ENCODE data around the gene ZNF865. TPM values are rescaled to one million over a fixed set of nuclear protein-coding genes. Genes with fewer than 3 reads are reported as not detected.

Gene ZNF865
- total RNA-seq, 4 donors from 2014 or later = 7.5 to 15.4 (median 10.2) TPM

DNA sequence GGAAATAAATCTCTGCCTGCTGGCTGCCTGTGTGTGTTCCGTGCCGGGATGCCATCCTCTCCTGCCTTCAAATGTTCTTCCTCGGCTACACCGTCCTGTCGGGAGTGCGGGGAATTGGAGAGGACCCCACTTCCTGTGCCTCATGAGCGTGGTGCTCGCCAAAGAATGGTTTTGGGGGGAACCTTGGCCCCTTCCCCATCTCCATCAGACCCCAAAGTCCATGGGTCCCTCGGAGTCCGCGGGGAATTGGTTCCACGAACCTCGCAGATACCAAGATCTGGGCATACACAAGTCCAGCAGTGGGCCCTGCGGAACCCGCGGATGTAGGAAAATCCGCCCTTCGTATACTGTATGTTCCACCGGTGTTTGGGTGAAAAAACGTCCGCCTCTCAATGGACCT is 2.3 kb upstream of the ZNF865 start:
- H3K4me1 ChIP-seq = peaks cover 32 to 71% (median 55%) of the 10 kb centered on the region in 4 donors
- no peaks in the 10 kb centered on the region for H3K27me3 ChIP-seq
- WGBS = 91% methylated on average over 21 of the region's 21 CpGs
- no peak overlapping the region for H3K4me3 ChIP-seq
- H3K36me3 ChIP-seq = peaks cover 0 to 15% (median 8%) of the 10 kb centered on the region in 4 donors
- no peak overlapping the region for H3K27ac ChIP-seq (replicated peaks in 1 of 4)
- intact Hi-C loops (cut with DNase I) = no loop called here
- no peaks in the 10 kb centered on the region for H3K9me3 ChIP-seq
- no peak for DNase-seq (ENCODE audit: extremely low spot score)
- no peak for TF ChIP-seq CTCF (IDR thresholded peaks at IDR 0.05)
- TF ChIP-seq POLR2A (IDR thresholded peaks at IDR 0.05; ENCODE audit: low read depth) = no peak
- TF ChIP-seq EP300 (IDR thresholded peaks at IDR 0.05) = no peak
- TF ChIP-seq POLR2AphosphoS5 (IDR thresholded peaks at IDR 0.05) = no peak

DNA sequence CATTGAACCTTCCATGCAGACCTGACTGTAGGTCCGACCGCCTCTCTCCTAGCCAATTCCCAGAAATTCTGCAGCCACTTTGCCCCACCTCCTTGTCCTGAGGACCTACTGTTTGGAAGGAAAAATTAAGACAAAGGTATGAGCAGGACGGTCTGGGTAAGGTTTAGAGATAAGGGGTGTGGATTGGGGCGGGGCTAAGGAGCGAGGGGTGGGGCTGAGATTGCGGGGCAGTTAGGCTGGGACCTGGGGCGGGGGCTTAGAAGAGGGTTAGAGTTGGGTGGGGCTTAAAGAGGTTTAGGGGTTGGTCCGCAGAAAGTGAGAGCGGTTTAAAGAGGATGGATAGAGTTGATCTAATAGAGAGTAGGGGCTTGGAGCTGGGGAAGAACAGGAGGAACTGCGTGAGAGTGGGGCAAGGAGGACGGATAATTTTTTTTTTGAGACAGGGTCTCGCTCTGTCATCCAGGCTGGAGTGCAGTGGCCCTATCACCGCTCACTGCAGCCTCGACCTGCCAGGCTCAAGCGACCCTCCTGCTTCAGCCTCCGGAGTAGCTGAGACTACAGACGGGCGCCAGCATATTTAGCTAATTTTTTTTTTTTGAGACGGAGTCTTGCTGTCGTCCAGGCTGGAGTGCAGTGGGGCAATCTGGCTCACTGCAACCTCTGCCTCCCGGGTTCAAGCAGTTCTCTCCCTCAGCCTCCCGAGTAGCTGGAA is 1.7 kb upstream of the ZNF865 start:
- TF ChIP-seq CTCF (IDR thresholded peaks at IDR 0.05) = no peak
- no peak for TF ChIP-seq POLR2A (IDR thresholded peaks at IDR 0.05; ENCODE audit: low read depth)
- no peak for TF ChIP-seq POLR2AphosphoS5 (IDR thresholded peaks at IDR 0.05)
- no peak for TF ChIP-seq EP300 (IDR thresholded peaks at IDR 0.05)
- H3K27ac ChIP-seq (replicated peaks in 1 of 4) = peak overlapping the region; percentile 89 to 99 (median 96)

DNA sequence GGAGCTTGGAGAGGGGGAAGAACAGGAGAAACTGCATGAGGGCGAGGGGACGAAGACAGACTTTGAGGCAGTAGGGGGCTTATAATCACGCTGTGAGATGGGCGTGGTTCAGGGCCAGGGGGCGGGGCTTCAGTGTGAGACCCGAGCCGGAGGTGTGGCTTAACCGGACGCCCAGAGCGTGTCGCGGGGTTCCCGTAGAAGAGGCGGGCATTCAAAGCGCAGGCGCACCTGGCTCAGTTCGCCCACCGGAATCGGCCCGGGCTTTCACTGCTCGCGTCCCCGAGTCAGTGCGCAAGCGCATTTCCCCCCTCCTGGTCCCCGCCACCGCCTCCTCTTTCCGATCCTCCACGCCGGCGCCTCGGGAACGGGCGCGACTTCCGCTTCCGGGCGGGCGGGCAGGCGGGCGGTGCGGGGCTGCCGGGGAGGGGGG is 225 bp upstream of the ZNF865 start:
- H3K36me3 ChIP-seq = peaks cover 0 to 28% (median 22%) of the 10 kb centered on the region in 4 donors
- H3K9me3 ChIP-seq = no peaks in the 10 kb centered on the region
- peak overlapping the region; percentile 69 to 93 (median 89) for H3K4me3 ChIP-seq
- intact Hi-C loops (cut with DNase I) = no loop called here
- under 1% methylated on average over 16 of the region's 43 CpGs for WGBS
- DNase-seq (ENCODE audit: extremely low spot score) = peak; percentile 99
- TF ChIP-seq POLR2AphosphoS5 (IDR thresholded peaks at IDR 0.05) = peak; percentile 57 to 82
- TF ChIP-seq CTCF (IDR thresholded peaks at IDR 0.05) = no peak
- peak overlapping the region; percentile 89 to 99 (median 96) for H3K27ac ChIP-seq (replicated peaks in 1 of 4)
- no peaks in the 10 kb centered on the region for H3K27me3 ChIP-seq
- peaks cover 29 to 77% (median 51%) of the 10 kb centered on the region in 4 donors for H3K4me1 ChIP-seq

More for the DNA sequence above, 1.7 kb upstream of the ZNF865 start:
- intact Hi-C loops (cut with DNase I) = no loop called here
- H3K36me3 ChIP-seq = peaks cover 0 to 15% (median 8%) of the 10 kb centered on the region in 4 donors
- peaks cover 29 to 70% (median 52%) of the 10 kb centered on the region in 4 donors for H3K4me1 ChIP-seq
- H3K4me3 ChIP-seq = peak overlapping the region in 2 of 4 donors; percentile 69 to 87
- no peak for DNase-seq (ENCODE audit: extremely low spot score)
- WGBS = 75% methylated on average over 22 of the region's 22 CpGs
- H3K27me3 ChIP-seq = no peaks in the 10 kb centered on the region
- H3K9me3 ChIP-seq = no peaks in the 10 kb centered on the region

GRCh38 chr19:55606471-55606787 is 982 bp downstream of the ZNF865 start:
- 21% methylated on average over 12 of the region's 12 CpGs for WGBS
- peaks cover 36 to 74% (median 52%) of the 10 kb centered on the region in 4 donors for H3K4me1 ChIP-seq

More at GRCh38 chr19:55606471-55606787, 982 bp downstream of the ZNF865 start:
- TF ChIP-seq CTCF (IDR thresholded peaks at IDR 0.05) (no peak), POLR2AphosphoS5 (IDR thresholded peaks at IDR 0.05) (no peak), POLR2A (IDR thresholded peaks at IDR 0.05; ENCODE audit: low read depth) (no peak), EP300 (IDR thresholded peaks at IDR 0.05) (no peak)
- DNase-seq (ENCODE audit: extremely low spot score) = no peak
- intact Hi-C loops (cut with DNase I) = loop anchor here (2.0 kb wide), 1 partner anchor 90 kb away; no protein-coding TSS in a partner anchor
- Histone ChIP-seq H3K27ac (replicated peaks in 1 of 4) (peak overlapping the region; percentile 89 to 99 (median 96)), H3K36me3 (peaks cover 0 to 33% (median 23%) of the 10 kb centered on the region in 4 donors), H3K27me3 (no peaks in the 10 kb centered on the region), H3K9me3 (no peaks in the 10 kb centered on the region), H3K4me3 (peak overlapping the region; percentile 69 to 93 (median 89))
